8988T (cell line): ENCODE data around the gene PRND.
"Not testable (repeated sequence)": the region's sequence is repeated elsewhere in the genome, so short reads cannot be mapped to it uniquely, and the experiment has no call there.

Experiments
- DNase-seq: peaks from one replicate; pipeline ENCODE4 v3.0.0; 2011

The PRND gene

DNA sequence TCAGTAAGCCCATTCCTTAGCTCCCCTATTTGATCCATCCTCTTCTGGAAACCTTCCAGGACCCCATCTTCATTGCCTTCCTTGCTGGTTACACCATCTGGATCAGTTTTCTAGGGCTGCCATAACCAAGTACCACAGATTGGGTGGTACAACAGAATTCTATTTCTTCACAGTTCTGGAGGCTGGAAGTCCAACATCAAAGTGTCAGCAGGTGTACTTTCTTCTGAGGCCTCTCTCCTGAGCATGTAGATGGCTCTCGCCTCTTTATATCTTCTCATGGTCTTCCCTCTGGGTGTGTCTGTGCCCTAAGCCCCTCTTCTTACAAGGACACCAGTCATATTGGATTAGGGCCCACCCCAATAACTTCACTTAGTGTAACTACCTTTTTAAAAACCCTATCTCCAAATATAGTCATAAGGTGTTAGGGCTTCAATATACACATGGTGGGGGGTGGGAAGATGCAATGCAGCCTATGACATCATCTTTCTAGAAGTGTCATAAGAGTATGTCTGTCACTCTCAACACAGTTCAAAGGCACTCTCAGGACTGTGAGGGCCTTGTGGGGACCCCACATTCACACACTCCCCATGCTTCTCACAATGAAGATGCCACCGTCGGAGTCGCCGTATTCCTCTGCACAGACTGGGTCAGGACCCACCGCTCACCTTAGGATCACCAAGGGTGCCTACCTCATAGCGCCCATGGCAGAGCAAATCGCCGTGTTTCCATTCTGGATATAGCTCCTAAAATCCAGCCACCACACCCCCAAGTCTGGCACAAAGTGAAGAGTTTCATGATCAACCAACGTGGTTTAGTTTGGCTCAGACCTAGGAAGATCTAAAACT, 12.2 kb upstream of the PRND start:
- no peak for DNase-seq

DNA sequence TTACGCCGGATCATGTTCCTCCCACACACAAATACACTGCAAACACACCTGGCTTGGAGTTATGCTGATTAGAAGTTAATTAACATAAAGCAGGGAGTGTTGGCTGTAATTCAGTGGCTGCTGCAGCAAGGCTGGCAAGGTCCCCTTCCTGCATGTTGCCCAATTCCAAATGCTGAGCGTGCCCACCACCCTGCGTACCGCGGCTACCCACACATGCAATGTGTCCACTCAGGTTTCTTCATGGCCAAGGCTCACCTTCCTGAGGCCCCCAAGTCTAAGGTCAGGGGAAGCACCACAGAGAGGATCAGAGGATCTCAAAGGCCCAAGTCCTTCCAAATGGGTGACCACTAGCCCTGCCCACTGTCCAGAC, 11.6 kb upstream of the PRND start:
- no peak for DNase-seq

- DNase-seq: no peak
Measured at GRCh38 chr20:4711511-4711910, 10.2 kb upstream of the PRND start.

- DNase-seq: no peak
Measured at GRCh38 chr20:4713401-4713800, 8.3 kb upstream of the PRND start.

GRCh38 chr20:4714818-4715217, 6.9 kb upstream of the PRND start:
- no peak for DNase-seq

DNA sequence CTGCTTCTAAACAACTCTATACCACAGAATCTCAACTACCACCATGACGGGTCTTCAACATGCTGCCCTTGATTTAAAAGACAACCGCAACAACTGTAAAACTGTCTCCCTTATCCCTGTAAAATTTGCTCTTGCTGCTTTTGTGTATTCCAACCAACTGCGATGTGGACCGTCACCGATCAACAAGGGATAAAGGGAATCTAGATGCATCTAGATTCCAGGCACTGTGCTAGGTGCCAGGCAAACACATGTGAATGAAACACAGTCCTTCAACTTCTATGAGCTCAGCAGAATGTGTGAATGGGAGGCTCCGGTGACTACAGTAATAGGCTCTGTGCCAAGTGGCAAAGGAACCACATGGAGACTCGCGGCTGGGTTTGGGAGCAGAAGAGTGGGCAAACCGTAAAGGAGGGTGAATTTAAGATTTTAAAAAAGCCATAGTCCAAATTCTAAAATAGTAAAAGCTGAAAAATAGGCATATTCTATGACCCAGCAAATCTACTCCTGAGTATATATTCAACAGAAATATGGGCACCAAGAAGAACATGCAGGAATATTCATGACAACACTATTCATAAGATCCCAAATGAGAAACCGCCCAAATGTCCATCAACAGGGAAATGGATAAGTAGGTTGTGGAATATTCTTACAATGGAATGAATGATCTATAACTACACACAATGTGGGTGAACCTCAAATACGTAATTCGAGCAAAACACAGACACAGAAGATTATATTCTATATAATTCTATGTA, 3.7 kb upstream of the PRND start:
- no peak for DNase-seq

- no peak for DNase-seq
Measured at GRCh38 chr20:4719190-4719589, 2.5 kb upstream of the PRND start.

GRCh38 chr20:4720041-4720976, 1.4 kb upstream of the PRND start:
- DNase-seq: peak; percentile 76

- no peak for DNase-seq
Measured at GRCh38 chr20:4720977-4721349, 746 bp upstream of the PRND start.

DNA sequence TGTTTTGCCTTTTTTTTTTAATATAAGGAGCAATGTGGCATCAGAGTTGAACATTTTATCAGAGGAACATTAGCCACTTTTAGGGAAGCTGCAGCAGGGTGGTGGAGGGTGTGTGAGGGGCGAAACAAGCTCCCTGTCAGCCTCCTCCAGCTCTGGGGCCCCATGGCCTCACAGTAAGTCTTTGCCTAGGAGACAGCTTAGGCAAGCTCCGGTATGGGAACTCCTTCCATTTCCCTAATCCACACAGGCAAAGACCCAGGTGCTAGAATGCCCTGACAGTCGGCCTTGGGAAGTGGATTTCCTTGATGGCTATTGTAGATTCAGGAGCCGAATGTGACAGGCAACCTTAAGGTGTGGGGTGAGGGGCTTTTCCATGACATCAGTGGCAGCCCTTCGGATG, 862 bp downstream of the PRND start:
- no peak for DNase-seq

DNA sequence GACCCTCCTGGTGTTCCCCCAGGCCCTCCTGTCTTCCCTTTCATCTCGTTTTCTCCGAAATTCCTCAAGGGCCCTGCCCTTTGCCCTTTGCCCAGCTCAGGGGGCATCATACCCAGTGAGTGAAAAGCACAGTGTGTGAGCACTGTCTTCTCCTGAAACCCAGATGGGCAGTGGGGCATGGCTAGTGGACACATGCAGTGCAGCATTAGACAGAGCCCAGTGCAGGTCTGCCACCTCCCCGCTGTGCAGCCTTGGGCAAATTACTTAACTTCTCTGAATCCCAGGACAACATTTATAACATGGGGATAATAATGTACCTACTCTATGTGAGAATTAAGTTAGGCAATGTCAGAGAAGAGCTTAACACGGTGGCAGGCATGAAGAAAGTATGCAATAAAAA, 1.3 kb downstream of the PRND start:
- no peak for DNase-seq

GRCh38 chr20:4723553-4723952, 1.8 kb downstream of the PRND start:
- DNase-seq: not testable (repeated sequence)

GRCh38 chr20:4724459-4725262, 3.0 kb downstream of the PRND start:
- DNase-seq: no peak

DNA sequence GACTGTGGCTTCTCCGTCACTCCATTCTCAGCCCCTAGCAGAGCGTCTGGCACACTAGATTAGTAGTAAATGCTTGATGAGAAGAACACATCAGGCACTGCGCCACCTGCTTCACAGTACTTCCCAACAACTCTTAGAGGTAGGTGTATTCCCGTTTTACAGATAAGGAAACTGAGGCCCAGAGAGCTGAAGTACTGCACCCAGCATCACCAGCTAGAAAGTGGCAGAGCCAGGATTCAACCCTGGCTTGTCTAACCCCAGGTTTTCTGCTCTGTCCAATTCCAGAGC, 3.5 kb downstream of the PRND start:
- no peak for DNase-seq

- DNase-seq: no peak
Measured at GRCh38 chr20:4726710-4727397, 5.1 kb downstream of the PRND start.

DNA sequence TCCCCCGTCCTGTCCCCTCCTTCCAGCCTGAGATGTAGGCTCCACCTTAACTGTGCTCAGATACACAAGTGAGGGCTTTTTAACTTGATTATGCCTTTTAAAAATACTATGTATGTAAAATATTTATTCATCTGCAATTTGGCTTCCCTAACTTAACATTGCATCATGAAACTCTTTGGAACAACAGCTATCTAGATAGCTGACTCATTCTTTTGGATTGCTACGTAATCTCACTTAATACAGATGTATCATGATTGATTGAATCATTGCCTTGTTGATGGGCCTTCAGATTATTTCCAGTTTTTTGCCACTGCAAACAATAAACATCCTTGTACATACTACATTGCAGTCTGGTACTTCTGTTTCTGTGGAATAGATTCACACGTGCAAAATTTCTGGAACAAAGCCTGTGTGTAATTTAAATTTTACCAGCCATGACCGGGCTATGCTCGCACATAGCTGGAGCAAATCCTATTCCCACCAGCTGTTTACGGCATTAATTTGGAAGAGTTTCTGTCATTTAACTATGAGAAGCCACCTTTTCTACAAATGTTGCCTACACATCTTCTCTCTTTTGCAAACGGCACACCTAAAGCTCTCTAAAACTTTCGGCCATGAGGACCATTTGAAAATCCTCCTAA, 6.5 kb downstream of the PRND start:
- no peak for DNase-seq

- DNase-seq: no peak
Measured at GRCh38 chr20:4729265-4729664, 7.6 kb downstream of the PRND start.

GRCh38 chr20:4730780-4731179, 9.1 kb downstream of the PRND start:
- no peak for DNase-seq

GRCh38 chr20:4736875-4737274, 15.2 kb downstream of the PRND start:
- DNase-seq: no peak

DNA sequence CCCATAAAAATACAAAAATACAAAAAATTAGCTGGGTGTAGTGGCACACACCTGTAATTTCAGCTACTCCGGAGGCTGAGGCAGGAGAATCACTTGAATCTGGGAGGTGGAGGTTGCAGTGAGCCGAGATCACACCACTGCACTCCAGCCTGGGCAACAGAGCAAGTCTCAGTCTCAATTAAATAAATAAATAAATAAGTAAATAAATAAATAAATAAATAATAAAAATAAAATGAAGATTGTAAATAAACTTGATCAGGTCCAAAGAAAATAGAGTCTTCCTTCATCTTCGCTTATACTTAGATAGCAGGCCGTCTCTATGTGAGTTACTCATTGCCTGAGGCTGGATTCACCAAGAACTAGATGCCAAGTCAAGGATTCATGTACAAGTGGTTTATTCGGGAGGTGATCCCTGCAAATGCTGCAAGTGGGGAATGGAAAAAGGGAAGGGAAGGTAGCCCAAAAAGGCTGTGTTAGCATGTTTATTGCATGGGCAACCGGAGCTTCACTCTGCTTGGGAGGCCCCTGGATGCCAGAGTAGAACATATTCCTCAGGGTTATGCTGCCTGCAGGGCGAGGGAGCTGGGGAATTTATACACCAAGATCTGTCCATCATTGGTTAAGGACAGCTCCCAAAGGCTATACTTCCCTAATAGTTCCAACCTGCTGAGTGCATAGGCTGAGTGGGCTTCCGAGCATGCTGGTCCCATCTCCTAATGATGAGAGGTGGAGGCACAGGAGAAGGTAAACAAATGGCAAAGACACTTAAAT, 16.3 kb downstream of the PRND start:
- DNase-seq: no peak
